ENCODE measurements around the gene ELMO1. TPM values are rescaled to one million over a fixed set of nuclear protein-coding genes. Genes with fewer than 3 reads are reported as not detected.
A peak's percentile ranks its signal among the peaks of the same experiment; 100 is the strongest.

ELMO1 gene
- total and polyA plus RNA-seq, 2 donors from 2014 or later, result 6.0 to 35.4 TPM

GRCh38 chr7:37225285-37225969, 223.2 kb downstream of the ELMO1 start:
- Histone ChIP-seq H3K27me3 (ENCODE audit: control insufficient read depth, insufficient read depth, low read length) (no peaks in the 10 kb centered on the region), H3K4me3 (ENCODE audit: low read length in 3 of 3) (no peak overlapping the region), H3K36me3 (ENCODE audit: control insufficient read depth in 2 of 3, insufficient read depth in 3 of 3, low read length in 3 of 3) (no peaks in the 10 kb centered on the region), H3K4me1 (ENCODE audit: control insufficient read depth in 2 of 3, insufficient read depth in 2 of 3, low read depth in 1 of 3, low read length in 3 of 3) (peaks cover 0 to 2% (median 0%) of the 10 kb centered on the region in 3 donors), H3K9me3 (ENCODE audit: control insufficient read depth in 2 of 3, insufficient read depth in 1 of 3, low read length in 3 of 3) (no peaks in the 10 kb centered on the region), H3K9ac (ENCODE audit: low read length in 3 of 3) (no peak overlapping the region), H3K27ac (ENCODE audit: low read depth in 2 of 2, low read length in 2 of 2) (no peak overlapping the region)
- intact Hi-C loops (cut with DNase I), result no loop called here
- no peak for TF ChIP-seq CTCF (IDR thresholded peaks at IDR 0.05; ENCODE audit: borderline replicate concordance, extremely low read depth, insufficient read depth)
- FAIRE-seq (no peak), DNase-seq (peak in 2 of 5 donors; percentile 41 to 72)

GRCh38 chr7:37224746-37225145, 223.9 kb downstream of the ELMO1 start:
- TF ChIP-seq CTCF (IDR thresholded peaks at IDR 0.05; ENCODE audit: borderline replicate concordance, extremely low read depth, insufficient read depth), result no peak
- intact Hi-C loops (cut with DNase I), result no loop called here

GRCh38 chr7:37220664-37221063, 228.0 kb downstream of the ELMO1 start:
- Histone ChIP-seq H3K9me3 (ENCODE audit: control insufficient read depth in 2 of 3, insufficient read depth in 1 of 3, low read length in 3 of 3) (no peaks in the 10 kb centered on the region), H3K4me1 (ENCODE audit: control insufficient read depth in 2 of 3, insufficient read depth in 2 of 3, low read depth in 1 of 3, low read length in 3 of 3) (peaks cover 0 to 2% (median 0%) of the 10 kb centered on the region in 3 donors), H3K27me3 (ENCODE audit: control insufficient read depth, insufficient read depth, low read length) (no peaks in the 10 kb centered on the region), H3K36me3 (ENCODE audit: control insufficient read depth in 2 of 3, insufficient read depth in 3 of 3, low read length in 3 of 3) (no peaks in the 10 kb centered on the region), H3K27ac (ENCODE audit: low read depth in 2 of 2, low read length in 2 of 2) (no peak overlapping the region), H3K9ac (ENCODE audit: low read length in 3 of 3) (no peak overlapping the region), H3K4me3 (ENCODE audit: low read length in 3 of 3) (no peak overlapping the region)
- intact Hi-C loops (cut with DNase I), result no loop called here
- FAIRE-seq (no peak), DNase-seq (no peak)
- TF ChIP-seq CTCF (IDR thresholded peaks at IDR 0.05; ENCODE audit: borderline replicate concordance, extremely low read depth, insufficient read depth), result no peak

More at GRCh38 chr7:37224746-37225145, 223.9 kb downstream of the ELMO1 start:
- H3K4me1 ChIP-seq (ENCODE audit: control insufficient read depth in 2 of 3, insufficient read depth in 2 of 3, low read depth in 1 of 3, low read length in 3 of 3), result peaks cover 0 to 2% (median 0%) of the 10 kb centered on the region in 3 donors
- no peak overlapping the region for H3K27ac ChIP-seq (ENCODE audit: low read depth in 2 of 2, low read length in 2 of 2)
- H3K9ac ChIP-seq (ENCODE audit: low read length in 3 of 3), result no peak overlapping the region
- H3K36me3 ChIP-seq (ENCODE audit: control insufficient read depth in 2 of 3, insufficient read depth in 3 of 3, low read length in 3 of 3), result no peaks in the 10 kb centered on the region
- no peak overlapping the region for H3K4me3 ChIP-seq (ENCODE audit: low read length in 3 of 3)
- FAIRE-seq, result no peak
- H3K27me3 ChIP-seq (ENCODE audit: control insufficient read depth, insufficient read depth, low read length), result no peaks in the 10 kb centered on the region
- DNase-seq, result no peak
- no peaks in the 10 kb centered on the region for H3K9me3 ChIP-seq (ENCODE audit: control insufficient read depth in 2 of 3, insufficient read depth in 1 of 3, low read length in 3 of 3)

Data from kidney (tissue), 14 donors.